Liver (tissue), 9 donors: ENCODE measurements around the gene RGS7. TPM values are rescaled to one million over a fixed set of nuclear protein-coding genes. Genes with fewer than 3 reads are reported as not detected.

Experiments
- DNase-seq: peaks from one replicate; pipeline ENCODE4 v3.0.0-alpha.2; 2017; ENCODE audit warnings: low spot score
- H3K27ac ChIP-seq, 2 donors: one replicate each; pipeline ENCODE4 v1.7.0; 2013; ENCODE audit warnings: inconsistent platforms in 2 of 2, low read length in 2 of 2, control low read depth in 1 of 2, low read depth in 1 of 2, mild to moderate bottlenecking in 1 of 2
- H3K27me3 ChIP-seq, 4 donors: one replicate each; pipeline versions ENCODE4 v1.6.1 to v1.7.0; 2013; ENCODE audit warnings: low read length in 3 of 4, inconsistent platforms in 1 of 4, mild to moderate bottlenecking in 1 of 4, moderate library complexity in 1 of 4; ENCODE audit not compliant: control insufficient read depth in 4 of 4, insufficient read depth in 4 of 4
- H3K36me3 ChIP-seq, 4 donors: one replicate each; pipeline versions ENCODE4 v1.6.1 to v1.7.0; 2013; ENCODE audit warnings: low read length in 3 of 4, mild to moderate bottlenecking in 3 of 4, low read depth in 1 of 4, moderate library complexity in 1 of 4; ENCODE audit not compliant: control insufficient read depth in 4 of 4, insufficient read depth in 3 of 4
- H3K4me1 ChIP-seq, 4 donors: one replicate each; pipeline versions ENCODE4 v1.6.1 to v1.7.0; 2013; ENCODE audit warnings: low read length in 3 of 4, mild to moderate bottlenecking in 3 of 4, moderate library complexity in 1 of 4; ENCODE audit not compliant: control insufficient read depth in 4 of 4, insufficient read depth in 4 of 4
- H3K4me3 ChIP-seq, 3 donors: one replicate each; pipeline versions ENCODE4 v1.6.1 to v1.7.0; 2013; ENCODE audit warnings: low read length in 3 of 3, control low read depth in 1 of 3, low read depth in 1 of 3, mild to moderate bottlenecking in 1 of 3
- H3K9ac ChIP-seq, 2 donors: one replicate each; pipeline ENCODE4 v1.7.0; 2013; ENCODE audit warnings: low read length in 2 of 2, mild to moderate bottlenecking in 2 of 2, moderate library complexity in 2 of 2, control low read depth in 1 of 2, low read depth in 1 of 2
- H3K9me3 ChIP-seq, 4 donors: one replicate each; pipeline versions ENCODE4 v1.6.1 to v1.7.0; 2013; ENCODE audit warnings: low read length in 3 of 4; ENCODE audit not compliant: control insufficient read depth in 4 of 4
- ATF3 ChIP-seq: IDR thresholded peaks from 2 replicates; pipeline ENCODE4 v1.6.1; 2016; ENCODE audit warnings: antibody characterized with exemption
- EGR1 ChIP-seq, 2 donors: IDR thresholded peaks; 2 replicates each; pipeline ENCODE4 v1.6.1; 2016 to 2018; ENCODE audit warnings: antibody characterized with exemption in 2 of 2, low read depth in 2 of 2
- FOXA1 ChIP-seq: IDR thresholded peaks from 2 replicates; pipeline ENCODE4 v1.6.1; 2016; ENCODE audit warnings: antibody characterized with exemption
- FOXA2 ChIP-seq: IDR thresholded peaks from 2 replicates; pipeline ENCODE4 v1.6.1; 2016; ENCODE audit warnings: antibody characterized with exemption
- GABPA ChIP-seq, 2 donors: IDR thresholded peaks in 1 of 2; conservative IDR thresholded peaks in 1 of 2; 2 replicates each; pipeline ENCODE4 v1.6.1; 2016; ENCODE audit warnings: antibody characterized with exemption in 2 of 2, mild to moderate bottlenecking in 1 of 2, moderate library complexity in 1 of 2
- HNF4A ChIP-seq, 2 donors: conservative IDR thresholded peaks; 2 replicates each; pipeline ENCODE4 v1.6.1; 2016; ENCODE audit warnings: antibody characterized with exemption in 2 of 2, mild to moderate bottlenecking in 2 of 2
- HNF4G ChIP-seq: IDR thresholded peaks from 2 replicates; pipeline ENCODE4 v1.6.1; 2016; ENCODE audit warnings: antibody characterized with exemption
- JUND ChIP-seq, 2 donors: IDR thresholded peaks; 2 replicates each; pipeline ENCODE4 v1.6.1; 2016; ENCODE audit warnings: antibody characterized with exemption in 2 of 2
- MAX ChIP-seq: IDR thresholded peaks from 2 replicates; pipeline ENCODE4 v1.6.1; 2016; ENCODE audit warnings: antibody characterized with exemption
- NR2F2 ChIP-seq: IDR thresholded peaks from 2 replicates; pipeline ENCODE4 v1.6.1; 2016; ENCODE audit warnings: antibody characterized with exemption
- RAD21 ChIP-seq, 2 donors: IDR thresholded peaks; 2 replicates each; pipeline ENCODE4 v1.6.1; 2016; ENCODE audit warnings: antibody characterized with exemption in 2 of 2, mild to moderate bottlenecking in 2 of 2
- RXRA ChIP-seq, 2 donors: IDR thresholded peaks; 2 replicates each; pipeline ENCODE4 v1.6.1; 2017 to 2018; ENCODE audit warnings: antibody characterized with exemption in 2 of 2, mild to moderate bottlenecking in 1 of 2
- SP1 ChIP-seq: IDR thresholded peaks from 2 replicates; pipeline ENCODE4 v1.6.1; 2018; ENCODE audit warnings: antibody characterized with exemption, mild to moderate bottlenecking
- TAF1 ChIP-seq: conservative IDR thresholded peaks from 2 replicates; pipeline ENCODE4 v1.6.1; 2016; ENCODE audit warnings: antibody characterized with exemption, mild to moderate bottlenecking
- YY1 ChIP-seq: IDR thresholded peaks from 2 replicates; pipeline ENCODE4 v1.6.1; 2016; ENCODE audit warnings: antibody characterized with exemption, mild to moderate bottlenecking
- WGBS: extraction: QIAGEN DNeasy Blood & Tissue Kit; methylation state at CpG from one replicate; pipeline ENCODE4 v1.1.7; 2013; 5-methylcytosine and 5-hydroxymethylcytosine counted together
- polyA plus RNA-seq, 2 donors: library from polyadenylated mRNA; stranded (reverse) in 1 of 2; unstranded in 1 of 2; fragments of 200-250 nt in 1 of 2; fragments of >200 nt in 1 of 2; fragmentation: Nextera tagmentation in 1 of 2; extraction: Ambion mirVana in 1 of 2; gene quantifications; one replicate each; pipeline versions ENCODE4 v1.2.1 to v1.2.3, GENCODE V29; 2013 to 2015
- total RNA-seq, 2 donors: library from RNA; depleted of rRNA; stranded (reverse); fragments of >200 nt; gene quantifications; one replicate each; pipeline ENCODE4 v1.2.3, GENCODE V29; 2014
- TF ChIP-seq, protein P1 (sequence below): IDR thresholded peaks from 2 replicates; pipeline ENCODE4 v1.6.1; 2016; ENCODE audit warnings: antibody characterized with exemption, mild to moderate bottlenecking
- TF ChIP-seq, protein P2 (sequence below): IDR thresholded peaks from 2 replicates; pipeline ENCODE4 v1.6.1; 2016; ENCODE audit warnings: antibody characterized with exemption
- TF ChIP-seq, protein P3 (sequence below): fragments of 150-350 bp; IDR thresholded peaks from 2 replicates; pipeline ENCODE4 v1.5.1; 2017; ENCODE audit warnings: improper control_type of control experiment, low read depth, low read length; ENCODE audit not compliant: missing input control
- donor health status: healthy.
- donor health status: healthy.
- donor health status: healthy.
- donor health status: healthy.
- donor health status: healthy.

The RGS7 gene
- total and polyA plus RNA-seq, 4 donors, result 0.05 to 0.18 TPM; not detected in 2

- TF ChIP-seq JUND (IDR thresholded peaks at IDR 0.05), result no peak
- TF ChIP-seq HNF4G, result no peak
- TF ChIP-seq NR2F2, result no peak
- no peak for TF ChIP-seq ATF3
- no peak for TF ChIP-seq EGR1 (IDR thresholded peaks at IDR 0.05; ENCODE audit: low read depth in 2 of 2)
- TF ChIP-seq YY1, result no peak
- TF ChIP-seq SP1, result no peak
- TF ChIP-seq RAD21 (IDR thresholded peaks at IDR 0.05), result no peak
These were observed 415.2 kb downstream of the RGS7 start (continued) for GRCh38 chr1:240941701-240942370.

GRCh38 chr1:240936911-240937668 lies 419.9 kb downstream of the RGS7 start:
- TF ChIP-seq FOXA2, result no peak
- TF ChIP-seq RAD21 (IDR thresholded peaks at IDR 0.05), result no peak
- no peak for TF ChIP-seq ATF3
- TF ChIP-seq, protein P1, sequence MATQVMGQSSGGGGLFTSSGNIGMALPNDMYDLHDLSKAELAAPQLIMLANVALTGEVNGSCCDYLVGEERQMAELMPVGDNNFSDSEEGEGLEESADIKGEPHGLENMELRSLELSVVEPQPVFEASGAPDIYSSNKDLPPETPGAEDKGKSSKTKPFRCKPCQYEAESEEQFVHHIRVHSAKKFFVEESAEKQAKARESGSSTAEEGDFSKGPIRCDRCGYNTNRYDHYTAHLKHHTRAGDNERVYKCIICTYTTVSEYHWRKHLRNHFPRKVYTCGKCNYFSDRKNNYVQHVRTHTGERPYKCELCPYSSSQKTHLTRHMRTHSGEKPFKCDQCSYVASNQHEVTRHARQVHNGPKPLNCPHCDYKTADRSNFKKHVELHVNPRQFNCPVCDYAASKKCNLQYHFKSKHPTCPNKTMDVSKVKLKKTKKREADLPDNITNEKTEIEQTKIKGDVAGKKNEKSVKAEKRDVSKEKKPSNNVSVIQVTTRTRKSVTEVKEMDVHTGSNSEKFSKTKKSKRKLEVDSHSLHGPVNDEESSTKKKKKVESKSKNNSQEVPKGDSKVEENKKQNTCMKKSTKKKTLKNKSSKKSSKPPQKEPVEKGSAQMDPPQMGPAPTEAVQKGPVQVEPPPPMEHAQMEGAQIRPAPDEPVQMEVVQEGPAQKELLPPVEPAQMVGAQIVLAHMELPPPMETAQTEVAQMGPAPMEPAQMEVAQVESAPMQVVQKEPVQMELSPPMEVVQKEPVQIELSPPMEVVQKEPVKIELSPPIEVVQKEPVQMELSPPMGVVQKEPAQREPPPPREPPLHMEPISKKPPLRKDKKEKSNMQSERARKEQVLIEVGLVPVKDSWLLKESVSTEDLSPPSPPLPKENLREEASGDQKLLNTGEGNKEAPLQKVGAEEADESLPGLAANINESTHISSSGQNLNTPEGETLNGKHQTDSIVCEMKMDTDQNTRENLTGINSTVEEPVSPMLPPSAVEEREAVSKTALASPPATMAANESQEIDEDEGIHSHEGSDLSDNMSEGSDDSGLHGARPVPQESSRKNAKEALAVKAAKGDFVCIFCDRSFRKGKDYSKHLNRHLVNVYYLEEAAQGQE, result no peak
- no peak for TF ChIP-seq EGR1 (IDR thresholded peaks at IDR 0.05; ENCODE audit: low read depth in 2 of 2)
- TF ChIP-seq GABPA (IDR thresholded peaks at IDR 0.05 in 1 of 2, conservative IDR thresholded peaks at IDR 0.05 in 1 of 2), result no peak
- TF ChIP-seq, protein P2, sequence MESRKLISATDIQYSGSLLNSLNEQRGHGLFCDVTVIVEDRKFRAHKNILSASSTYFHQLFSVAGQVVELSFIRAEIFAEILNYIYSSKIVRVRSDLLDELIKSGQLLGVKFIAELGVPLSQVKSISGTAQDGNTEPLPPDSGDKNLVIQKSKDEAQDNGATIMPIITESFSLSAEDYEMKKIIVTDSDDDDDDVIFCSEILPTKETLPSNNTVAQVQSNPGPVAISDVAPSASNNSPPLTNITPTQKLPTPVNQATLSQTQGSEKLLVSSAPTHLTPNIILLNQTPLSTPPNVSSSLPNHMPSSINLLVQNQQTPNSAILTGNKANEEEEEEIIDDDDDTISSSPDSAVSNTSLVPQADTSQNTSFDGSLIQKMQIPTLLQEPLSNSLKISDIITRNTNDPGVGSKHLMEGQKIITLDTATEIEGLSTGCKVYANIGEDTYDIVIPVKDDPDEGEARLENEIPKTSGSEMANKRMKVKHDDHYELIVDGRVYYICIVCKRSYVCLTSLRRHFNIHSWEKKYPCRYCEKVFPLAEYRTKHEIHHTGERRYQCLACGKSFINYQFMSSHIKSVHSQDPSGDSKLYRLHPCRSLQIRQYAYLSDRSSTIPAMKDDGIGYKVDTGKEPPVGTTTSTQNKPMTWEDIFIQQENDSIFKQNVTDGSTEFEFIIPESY, result no peak
- TF ChIP-seq SP1, result no peak
- TF ChIP-seq, protein P3, sequence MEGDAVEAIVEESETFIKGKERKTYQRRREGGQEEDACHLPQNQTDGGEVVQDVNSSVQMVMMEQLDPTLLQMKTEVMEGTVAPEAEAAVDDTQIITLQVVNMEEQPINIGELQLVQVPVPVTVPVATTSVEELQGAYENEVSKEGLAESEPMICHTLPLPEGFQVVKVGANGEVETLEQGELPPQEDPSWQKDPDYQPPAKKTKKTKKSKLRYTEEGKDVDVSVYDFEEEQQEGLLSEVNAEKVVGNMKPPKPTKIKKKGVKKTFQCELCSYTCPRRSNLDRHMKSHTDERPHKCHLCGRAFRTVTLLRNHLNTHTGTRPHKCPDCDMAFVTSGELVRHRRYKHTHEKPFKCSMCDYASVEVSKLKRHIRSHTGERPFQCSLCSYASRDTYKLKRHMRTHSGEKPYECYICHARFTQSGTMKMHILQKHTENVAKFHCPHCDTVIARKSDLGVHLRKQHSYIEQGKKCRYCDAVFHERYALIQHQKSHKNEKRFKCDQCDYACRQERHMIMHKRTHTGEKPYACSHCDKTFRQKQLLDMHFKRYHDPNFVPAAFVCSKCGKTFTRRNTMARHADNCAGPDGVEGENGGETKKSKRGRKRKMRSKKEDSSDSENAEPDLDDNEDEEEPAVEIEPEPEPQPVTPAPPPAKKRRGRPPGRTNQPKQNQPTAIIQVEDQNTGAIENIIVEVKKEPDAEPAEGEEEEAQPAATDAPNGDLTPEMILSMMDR, result no peak
- no peak for TF ChIP-seq YY1
- no peak for TF ChIP-seq MAX
- TF ChIP-seq RXRA (IDR thresholded peaks at IDR 0.05), result no peak
- TF ChIP-seq TAF1, result no peak
- no peak for TF ChIP-seq HNF4G
- TF ChIP-seq HNF4A (conservative IDR thresholded peaks at IDR 0.05), result no peak
- no peak for TF ChIP-seq NR2F2
- no peak for TF ChIP-seq JUND (IDR thresholded peaks at IDR 0.05)
- no peak for TF ChIP-seq FOXA1
- Histone ChIP-seq H3K4me1 (no peaks in the 10 kb centered on the region), H3K27me3 (no peaks in the 10 kb centered on the region), H3K9ac (no peak overlapping the region), H3K4me3 (no peak overlapping the region), H3K9me3 (peaks cover 2 to 15% (median 8%) of the 10 kb centered on the region in 4 donors), H3K36me3 (no peaks in the 10 kb centered on the region), H3K27ac (no peak overlapping the region)
- WGBS, result 90% methylated on average over 11 of the region's 11 CpGs
- DNase-seq, result no peak
